Activated effector memory CD4-positive, alpha-beta T cell treated with Interleukin-2 at 50 U/mL for 16 hours (primary cell): ENCODE data around the gene ABHD6.
"Not testable (repeated sequence)": the region's sequence is repeated elsewhere in the genome, so short reads cannot be mapped to it uniquely, and the experiment has no call there.

ENCODE experiments used
- DNase-seq: peaks from one replicate; pipeline ENCODE4 v3.0.0-alpha.2; 2020

ABHD6 gene

DNA sequence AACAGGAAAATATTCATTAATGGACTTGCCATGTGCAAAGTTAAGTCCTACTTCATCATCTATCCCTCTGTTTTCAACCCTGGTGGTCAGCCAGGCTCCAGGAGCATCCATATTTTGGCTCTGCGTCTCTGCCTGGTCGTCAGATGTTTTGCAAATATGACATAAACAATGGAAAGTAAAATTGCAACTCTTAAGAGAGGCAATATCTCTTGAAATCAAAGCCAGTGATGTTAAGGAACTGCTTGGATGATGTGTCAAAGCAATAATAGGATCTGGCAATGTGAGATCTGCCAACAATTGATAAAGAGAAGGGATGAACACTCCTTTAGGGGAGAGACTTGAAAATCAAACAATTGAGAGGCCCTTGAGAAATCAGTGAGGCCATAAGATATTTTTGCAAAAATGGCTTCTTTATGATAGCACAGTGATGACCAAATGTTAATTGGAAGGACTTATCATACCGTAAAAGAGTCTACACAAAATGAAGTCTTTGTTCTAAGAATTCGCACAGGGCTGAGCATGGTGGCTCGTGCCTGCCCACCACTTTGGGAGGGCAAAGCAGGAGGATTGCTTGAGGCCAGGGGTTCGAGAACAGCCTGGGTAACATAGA lies 6.5 kb downstream of the ABHD6 start:
- DNase-seq = no peak

DNA sequence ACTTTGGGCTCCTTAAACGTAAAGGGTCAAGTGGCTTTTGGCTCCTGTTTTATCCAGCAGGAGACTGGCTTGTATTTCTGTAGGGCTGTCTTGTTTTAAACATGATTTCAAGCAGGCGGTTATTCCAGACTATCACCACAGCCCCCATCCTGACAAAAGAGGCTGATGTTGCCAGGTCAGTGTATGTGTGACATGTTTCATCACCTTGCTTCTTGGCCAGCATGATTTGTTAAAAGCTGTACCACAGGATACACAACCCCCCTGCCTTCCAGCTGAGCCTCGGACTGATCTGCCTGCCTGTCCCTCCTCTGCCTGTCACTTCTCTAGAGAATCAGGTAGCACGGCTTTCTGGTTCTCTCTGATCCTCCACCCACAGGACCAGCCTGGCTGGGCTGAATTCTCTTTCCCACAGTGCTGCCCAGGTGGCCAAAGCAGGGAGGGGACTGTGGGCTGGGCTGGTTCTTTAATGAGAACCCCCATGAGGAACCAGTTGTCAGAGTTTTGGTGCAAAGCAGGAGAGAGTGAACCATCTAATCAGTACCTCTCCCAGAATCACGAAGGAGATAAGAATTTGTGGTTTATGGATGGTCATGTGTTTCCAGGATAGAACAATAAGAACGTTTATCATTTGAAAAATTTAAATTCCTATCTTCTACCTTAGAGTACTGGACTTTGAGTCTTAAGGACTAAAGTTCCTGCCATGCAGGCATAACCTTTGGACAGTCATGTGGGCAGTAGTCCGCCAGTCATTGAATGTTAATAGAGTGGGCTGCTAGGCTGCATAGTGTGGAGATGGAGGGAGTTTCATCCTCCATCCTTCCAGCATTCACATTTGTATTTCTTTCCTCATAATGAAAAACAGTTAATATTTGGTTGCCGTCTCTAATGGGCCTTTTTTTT lies 8.8 kb downstream of the ABHD6 start:
- no peak for DNase-seq

DNA sequence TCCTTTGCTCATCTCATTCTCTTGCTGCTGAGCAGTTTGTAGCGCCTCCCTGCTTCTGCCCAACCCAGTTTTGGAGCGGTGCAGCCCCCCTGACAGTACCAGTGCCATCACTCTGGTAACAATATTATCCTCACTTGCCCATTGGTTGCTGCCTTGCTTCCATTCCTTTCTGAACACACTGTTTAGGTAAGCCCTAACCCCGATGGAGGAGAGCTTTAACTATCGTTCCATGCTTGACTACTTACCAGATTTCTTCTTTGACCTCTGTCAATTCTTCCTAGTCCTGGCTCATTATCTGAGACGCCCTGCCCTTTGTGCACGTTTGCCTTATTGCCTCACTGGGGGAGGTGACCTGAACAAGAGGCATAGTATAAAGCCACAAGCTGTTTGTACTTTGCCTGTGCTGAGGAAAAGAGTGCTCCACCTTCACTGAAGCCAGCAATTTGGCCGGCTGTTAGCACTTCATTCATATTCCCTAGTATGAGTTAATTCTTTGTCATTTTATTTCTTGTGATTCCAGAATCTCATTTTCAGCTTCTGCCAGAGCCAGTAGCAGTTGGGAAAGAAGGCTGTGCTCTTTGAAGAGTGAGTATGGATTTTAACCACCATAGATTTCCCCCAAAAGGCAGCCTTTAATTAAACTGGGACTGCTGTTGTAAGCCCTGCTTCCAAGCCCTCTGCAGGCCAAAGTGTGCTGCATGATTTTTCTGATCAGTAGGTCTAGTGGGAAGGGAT lies 11.9 kb downstream of the ABHD6 start:
- DNase-seq = no peak

DNA sequence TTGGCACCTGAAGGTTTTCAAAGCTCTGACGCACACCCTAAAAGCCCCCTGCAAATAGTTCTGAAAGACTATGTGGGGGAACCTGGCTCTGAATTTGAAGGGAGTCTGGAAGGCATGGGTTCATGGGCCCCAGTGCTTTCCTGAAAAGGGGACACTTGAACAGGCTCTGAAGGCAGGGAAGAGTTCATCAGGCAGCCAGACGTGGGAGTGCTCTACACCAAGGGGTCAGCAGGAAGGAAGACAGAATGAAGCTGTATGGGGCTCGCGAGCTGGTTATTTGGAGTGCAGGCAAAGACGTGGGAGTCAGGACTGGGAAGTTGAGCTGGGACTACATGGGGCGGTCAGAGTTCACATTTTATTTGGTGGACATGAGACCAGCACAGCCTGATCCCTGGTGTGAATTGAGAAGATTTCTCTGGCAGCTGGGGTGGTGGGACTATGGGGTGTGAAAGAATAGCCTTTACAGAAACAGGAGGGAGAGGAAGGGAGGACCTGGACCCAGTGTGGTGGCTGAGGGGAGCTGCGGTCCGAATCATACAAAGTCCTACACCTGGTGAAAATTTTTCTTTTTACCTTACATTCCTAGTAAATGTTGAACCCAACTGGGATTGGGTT lies 12.6 kb downstream of the ABHD6 start:
- DNase-seq = no peak

DNA sequence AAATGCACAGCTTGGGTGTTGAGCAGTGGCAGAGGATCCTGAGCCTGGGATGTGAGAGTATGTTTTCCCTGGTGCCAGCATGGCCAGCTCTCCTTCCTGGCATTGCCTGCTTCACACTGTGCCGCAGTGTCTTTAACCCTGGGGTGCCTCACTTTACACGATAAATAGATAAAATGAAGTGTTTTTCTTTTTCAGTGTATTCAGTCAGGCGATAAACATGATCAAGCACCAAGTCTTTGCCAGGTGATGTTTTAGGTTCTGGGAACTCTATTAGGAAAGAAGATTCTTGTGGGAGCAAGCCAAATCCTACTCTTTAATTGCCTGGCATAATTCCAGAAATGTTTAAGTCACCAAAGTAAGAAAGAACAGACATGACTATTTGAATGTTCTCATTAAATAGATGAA lies 14.0 kb downstream of the ABHD6 start:
- no peak for DNase-seq

GRCh38 chr3:58254144-58254543 lies 16.6 kb downstream of the ABHD6 start:
- DNase-seq = no peak

GRCh38 chr3:58256061-58256460 lies 18.5 kb downstream of the ABHD6 start:
- DNase-seq = no peak

DNA sequence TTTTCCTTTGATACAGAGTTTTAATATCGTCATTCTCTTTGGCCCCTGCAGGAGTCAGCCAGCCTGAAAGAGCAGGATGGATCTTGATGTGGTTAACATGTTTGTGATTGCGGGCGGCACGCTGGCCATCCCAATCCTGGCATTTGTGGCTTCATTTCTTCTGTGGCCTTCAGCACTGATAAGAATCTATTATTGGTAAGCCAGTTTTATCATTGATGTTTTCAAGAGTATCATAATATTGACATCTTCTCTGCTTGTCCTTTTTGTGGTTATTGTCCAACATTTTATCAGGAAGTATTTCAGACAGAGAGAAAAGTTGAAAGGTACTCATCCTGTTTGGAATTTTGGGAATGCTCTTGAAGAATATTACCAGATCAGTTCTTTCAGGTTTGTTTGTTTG lies 18.9 kb downstream of the ABHD6 start:
- DNase-seq = no peak

DNA sequence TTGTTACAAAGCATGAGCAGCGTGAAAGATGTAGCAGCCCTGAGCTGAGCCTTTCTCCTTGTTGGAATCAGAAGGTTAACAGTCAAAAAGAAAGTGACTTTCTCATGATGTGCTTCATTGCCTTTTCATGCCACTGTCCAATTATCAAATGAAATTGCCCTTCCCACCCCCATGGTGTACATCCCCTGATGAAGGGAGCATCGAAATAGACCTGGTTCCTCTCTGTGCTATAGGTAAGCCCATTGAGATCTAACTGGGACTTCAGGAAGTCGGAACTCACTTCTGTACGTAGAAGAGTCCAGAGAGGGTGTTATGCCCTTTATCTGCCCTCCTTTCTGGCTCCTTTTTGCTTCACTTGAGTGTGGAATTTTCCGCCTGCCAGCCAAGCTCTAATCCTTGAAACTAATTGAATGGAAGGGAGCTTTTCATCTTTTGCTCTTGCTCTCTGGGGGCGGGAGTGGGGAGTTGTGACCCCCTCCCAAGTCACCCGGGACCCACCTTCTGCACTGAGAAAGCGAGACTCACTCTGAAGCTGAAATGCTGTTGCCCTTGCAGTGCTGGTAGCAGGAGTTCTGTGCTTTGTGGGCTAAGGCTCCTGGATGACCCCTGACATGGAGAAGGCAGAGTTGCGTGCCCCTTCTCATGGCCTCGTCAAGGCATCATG lies 20.9 kb downstream of the ABHD6 start:
- DNase-seq = no peak

DNA sequence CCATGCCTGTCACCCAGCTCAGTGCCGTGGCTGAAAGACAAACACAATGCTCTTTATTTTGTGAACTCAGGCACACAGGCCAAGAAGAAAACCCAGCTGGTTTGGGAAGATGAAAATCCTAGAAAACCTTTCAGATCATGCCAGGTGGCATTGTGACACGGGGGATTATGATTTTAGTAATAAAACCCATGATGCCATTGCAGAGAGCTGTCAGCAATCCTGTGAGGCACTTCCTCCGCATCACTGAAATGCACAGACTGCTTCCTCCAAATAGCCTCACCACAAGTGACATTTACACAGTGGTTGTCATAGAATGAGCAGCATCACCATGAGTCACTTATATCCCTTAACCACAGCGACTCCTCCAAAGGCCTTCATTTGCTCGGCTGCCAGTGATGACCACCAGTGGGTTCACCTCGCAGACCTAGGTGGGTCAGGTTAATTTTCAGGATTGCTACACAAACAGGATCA lies 22.7 kb downstream of the ABHD6 start:
- no peak for DNase-seq

DNA sequence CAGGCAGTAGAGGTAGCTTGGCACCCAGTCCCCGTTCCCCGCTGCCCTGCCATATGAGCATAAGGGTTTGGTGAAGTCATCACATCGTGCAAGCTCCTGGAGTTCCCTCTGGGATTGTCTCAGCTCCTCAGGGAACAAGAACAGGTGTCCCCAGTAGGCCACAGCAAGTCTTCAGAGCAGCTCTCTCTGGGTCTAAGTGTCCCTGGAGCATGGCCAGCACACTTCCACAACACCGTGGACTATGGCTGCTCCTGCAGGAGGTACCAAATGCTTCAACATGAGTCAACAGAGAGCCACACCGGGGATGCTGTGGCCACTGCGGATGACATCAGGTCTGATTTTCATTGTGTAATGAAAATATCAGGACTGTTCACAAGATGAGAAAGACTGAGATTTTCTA lies 23.1 kb downstream of the ABHD6 start:
- no peak for DNase-seq

DNA sequence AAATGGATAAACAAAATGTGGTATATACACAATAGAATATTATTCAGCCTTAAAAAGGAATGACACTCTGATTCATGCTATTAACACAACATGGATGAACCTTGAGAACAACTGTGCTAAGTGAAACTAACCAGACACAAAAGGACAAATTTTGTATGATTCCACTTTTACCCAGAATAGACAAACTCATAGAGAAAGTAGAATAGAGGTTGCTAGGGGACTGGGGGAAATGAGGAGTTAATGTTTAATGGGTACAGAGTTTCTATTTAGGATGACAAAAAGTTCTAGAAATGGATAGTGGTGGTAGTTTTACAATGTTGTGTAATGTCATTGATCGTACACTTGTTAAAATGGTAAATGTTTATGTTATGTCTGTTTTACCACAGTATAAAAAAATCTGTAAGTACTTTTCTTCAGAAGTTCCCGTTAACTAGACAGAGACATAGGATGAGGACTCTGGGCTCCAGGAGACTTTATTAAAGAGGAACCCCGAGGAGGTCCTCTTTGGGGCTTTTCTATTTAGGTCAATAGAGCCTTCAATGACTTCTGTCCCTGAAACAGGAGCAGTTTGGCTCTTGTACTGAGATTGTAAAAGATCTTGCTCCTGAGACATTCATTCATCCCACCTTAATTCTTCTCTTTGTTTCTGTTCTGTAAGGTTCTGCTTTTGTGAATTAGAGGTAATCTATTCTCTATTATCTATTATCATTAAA lies 24.5 kb downstream of the ABHD6 start:
- DNase-seq = no peak

DNA sequence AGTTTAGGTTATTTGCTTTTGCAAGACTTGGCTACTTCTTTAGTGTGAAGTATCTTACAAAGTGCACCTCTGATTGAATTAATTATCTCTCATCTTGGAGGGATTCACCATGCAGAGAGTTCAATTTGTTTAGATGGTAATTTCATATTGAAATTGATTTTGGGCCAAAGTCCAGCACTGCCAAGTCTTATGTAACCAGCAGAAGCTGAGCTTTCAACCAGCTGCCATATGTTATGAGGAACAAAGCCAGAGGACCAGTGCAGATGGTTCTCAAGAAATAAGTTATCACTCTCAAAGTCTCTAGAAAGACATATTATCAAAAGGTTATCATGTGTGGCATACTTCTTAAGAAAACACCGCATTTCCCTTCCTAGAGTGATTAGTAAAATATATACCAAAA lies 29.0 kb downstream of the ABHD6 start:
- DNase-seq = no peak

- not testable (repeated sequence) for DNase-seq
Measured at GRCh38 chr3:58267543-58267942, 30.0 kb downstream of the ABHD6 start.

DNA sequence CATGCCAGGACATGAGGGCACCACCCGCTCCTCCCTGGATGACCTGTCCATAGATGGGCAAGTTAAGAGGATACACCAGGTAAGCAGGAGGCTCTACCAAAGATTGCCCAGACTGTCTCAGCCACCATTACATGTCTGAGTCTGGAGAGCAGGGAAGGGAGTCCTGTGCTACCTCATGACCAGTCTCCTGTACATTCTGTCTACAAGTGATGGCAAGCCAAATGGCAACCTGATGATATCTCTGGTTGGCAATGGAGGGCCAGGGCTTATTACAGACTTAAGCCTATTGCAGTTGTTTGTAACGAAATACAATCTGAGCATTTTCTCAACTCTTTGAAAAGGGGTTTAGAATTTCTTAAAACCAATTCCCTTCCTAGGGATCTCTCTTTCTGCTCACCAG lies 31.8 kb downstream of the ABHD6 start:
- no peak for DNase-seq

- DNase-seq = no peak
Measured at GRCh38 chr3:58270485-58270884, 32.9 kb downstream of the ABHD6 start.

DNA sequence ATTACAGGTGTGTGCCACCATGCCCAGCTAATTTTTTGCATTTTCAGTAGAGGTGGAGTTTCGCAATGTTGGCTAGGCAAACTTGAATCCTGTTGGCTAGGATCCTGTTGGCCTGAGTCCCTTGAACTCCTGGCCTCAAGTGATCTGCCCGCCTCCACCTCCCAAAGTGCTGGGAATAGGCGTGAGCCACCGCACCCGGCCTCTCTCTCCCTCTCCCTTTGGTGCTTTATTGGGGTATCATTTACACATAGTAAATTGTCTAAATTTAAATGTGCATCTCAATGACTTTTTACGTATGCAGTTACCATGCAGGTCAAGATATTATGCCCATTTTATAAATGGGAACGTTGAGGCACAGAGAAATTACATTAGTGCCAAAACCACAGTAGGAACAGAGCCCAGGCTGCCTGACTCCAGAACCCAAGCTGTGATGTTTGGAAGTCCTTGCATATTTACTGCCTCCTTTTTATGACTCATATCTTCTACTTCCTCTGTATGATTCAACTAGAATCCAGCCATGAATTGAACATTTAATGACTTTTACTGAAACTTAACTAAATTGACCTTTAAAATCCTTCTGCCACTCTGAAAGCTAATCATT lies 34.4 kb downstream of the ABHD6 start:
- DNase-seq = no peak

DNA sequence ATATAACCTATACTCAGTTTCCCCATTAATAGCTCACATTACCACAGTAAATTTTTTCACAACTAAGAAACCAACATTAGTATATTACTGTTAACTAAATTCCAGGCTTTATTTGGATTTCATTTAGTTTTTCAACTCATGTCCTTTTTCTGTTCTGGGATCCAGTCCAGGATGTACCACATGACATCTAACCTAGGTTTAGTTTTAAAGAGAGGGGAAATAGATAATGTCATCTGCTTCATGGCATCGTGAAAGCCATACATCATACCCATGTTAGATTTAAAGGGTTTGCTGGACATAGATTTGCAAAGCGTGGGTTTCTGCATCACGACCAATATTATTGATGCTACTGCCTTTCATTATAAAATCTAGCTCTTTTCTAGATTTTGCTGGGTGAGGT lies 35.3 kb downstream of the ABHD6 start:
- DNase-seq = no peak

- DNase-seq = not testable (repeated sequence)
Measured at GRCh38 chr3:58273362-58273761, 35.8 kb downstream of the ABHD6 start.

DNA sequence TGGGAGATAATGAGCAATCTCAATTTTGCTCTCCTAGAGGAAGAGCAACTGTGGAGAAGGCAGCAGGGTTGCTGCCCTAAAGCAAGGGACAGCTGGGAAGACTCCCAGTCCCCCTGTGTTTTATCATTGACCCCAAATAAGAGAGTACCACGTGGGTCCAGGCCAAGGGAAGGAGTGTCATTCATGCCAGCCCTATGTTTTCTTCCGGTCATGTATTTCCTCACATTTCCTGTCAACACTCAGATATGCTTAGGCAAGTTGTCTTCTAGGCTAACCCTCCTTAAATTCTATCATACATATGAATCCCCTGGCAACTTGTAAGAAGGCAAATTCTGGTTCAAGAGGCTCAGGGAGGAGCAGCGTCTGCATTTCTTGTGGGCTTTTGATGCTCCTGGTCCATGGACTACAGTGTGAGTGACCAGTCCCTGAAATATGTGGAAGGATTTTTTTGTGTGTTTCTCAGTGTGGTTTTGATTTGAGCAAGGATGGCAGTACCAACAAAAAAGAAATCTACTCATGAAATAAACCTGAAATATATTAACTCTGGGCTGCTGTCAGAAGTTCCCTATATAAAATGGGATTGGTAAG lies 36.5 kb downstream of the ABHD6 start:
- DNase-seq = no peak

- no peak for DNase-seq
Measured at GRCh38 chr3:58281069-58281468, 43.5 kb downstream of the ABHD6 start.
